SHP77 treated with DMSO at 0.1 percent for 48 hours (cell line): ENCODE results near the gene TDRD12.

Experiments used
- DNase-seq: peaks from one replicate; lab custom pipeline; 2025; lab: John Stamatoyannopoulos, UW

Gene TDRD12, protein sequence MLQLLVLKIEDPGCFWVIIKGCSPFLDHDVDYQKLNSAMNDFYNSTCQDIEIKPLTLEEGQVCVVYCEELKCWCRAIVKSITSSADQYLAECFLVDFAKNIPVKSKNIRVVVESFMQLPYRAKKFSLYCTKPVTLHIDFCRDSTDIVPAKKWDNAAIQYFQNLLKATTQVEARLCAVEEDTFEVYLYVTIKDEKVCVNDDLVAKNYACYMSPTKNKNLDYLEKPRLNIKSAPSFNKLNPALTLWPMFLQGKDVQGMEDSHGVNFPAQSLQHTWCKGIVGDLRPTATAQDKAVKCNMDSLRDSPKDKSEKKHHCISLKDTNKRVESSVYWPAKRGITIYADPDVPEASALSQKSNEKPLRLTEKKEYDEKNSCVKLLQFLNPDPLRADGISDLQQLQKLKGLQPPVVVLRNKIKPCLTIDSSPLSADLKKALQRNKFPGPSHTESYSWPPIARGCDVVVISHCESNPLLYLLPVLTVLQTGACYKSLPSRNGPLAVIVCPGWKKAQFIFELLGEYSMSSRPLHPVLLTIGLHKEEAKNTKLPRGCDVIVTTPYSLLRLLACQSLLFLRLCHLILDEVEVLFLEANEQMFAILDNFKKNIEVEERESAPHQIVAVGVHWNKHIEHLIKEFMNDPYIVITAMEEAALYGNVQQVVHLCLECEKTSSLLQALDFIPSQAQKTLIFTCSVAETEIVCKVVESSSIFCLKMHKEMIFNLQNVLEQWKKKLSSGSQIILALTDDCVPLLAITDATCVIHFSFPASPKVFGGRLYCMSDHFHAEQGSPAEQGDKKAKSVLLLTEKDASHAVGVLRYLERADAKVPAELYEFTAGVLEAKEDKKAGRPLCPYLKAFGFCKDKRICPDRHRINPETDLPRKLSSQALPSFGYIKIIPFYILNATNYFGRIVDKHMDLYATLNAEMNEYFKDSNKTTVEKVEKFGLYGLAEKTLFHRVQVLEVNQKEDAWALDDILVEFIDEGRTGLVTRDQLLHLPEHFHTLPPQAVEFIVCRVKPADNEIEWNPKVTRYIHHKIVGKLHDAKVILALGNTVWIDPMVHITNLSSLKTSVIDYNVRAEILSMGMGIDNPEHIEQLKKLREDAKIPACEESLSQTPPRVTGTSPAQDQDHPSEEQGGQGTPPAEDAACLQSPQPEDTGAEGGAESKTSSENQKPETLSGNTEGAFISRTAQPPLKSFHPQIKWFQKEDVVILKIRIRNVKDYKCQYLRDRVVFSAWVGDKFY (N-terminal part only)

DNA sequence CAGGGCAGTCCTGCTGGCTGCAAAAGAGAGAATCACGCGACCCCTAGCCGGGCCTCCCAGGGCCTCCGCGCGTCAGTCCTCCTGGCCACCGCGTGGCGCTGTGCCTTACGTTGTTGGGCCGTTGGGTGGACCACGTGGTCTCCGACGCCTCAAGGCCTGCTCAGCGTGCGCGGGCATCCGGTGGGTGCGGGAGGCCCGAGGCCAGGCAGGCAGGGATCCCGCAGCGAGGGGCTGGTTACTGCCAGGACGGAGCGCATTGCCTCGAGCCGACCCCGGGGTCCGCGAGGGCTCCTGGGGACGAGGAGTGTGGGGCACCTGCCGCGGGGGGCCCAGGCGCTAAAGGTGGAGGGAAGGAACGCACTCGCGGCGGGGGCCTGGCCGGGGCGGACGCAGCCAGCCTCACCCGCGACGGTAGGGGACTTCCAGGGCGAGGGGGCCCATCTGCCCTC, at the start of gene TDRD12:
TDRD12 (plus strand) TSS at position 157 of the 449 bp plus-strand sequence. CDS start 306 bp downstream, outside the sequence.
- no peak for DNase-seq

DNA sequence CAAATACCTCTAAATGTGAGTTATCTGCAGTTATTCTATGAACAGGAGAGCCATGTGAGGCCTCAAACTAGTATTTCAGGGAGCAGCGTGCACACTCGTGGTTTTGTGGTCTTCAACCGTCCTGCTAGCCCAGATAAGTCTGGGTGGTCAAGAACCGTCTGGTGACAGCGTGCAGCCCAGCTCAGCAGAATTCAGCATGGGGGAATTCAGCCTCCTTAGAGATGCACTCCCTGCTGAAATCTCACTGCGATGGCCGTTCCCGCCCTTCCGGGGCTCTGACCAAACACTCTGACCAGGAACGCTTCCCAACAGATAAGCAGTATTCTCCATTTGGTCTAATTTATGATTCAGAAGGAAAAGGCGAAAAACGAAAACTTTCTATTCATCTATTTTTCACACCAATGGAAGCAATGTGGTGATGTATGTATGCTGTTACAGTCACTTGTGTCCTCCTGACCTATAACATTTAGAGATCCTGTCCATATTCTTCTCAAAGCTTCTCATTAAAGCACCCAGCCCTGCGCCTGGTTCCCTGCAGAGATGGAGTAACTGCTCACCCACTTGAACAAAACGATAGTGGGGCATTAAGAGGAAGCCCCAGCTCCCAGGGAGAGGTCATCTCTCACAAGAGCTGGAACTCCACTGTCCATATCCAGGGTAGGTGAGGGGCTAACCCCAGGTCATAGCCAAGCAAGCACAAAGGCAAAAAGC, 47.5 kb upstream of the TDRD12 start:
- DNase-seq: no peak

DNA sequence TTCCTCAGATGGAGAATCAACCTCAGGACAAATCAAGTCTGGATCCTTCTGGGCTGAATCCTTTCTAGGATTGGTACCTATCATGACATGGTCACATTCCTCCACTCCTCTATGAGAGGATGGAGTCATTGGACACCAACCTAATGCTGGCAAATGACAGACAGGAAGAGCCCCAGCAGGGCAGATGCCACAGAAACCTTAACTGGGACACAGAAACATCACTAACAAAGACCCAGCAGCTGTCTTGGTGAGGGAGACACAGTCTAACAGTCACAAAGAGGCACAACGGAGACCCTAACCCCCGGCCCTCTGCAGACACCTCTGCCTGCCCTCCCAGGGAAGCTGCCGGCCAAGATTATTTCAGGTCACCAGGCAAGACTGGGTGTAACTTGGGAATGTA, 46.7 kb upstream of the TDRD12 start:
- DNase-seq: no peak

DNA sequence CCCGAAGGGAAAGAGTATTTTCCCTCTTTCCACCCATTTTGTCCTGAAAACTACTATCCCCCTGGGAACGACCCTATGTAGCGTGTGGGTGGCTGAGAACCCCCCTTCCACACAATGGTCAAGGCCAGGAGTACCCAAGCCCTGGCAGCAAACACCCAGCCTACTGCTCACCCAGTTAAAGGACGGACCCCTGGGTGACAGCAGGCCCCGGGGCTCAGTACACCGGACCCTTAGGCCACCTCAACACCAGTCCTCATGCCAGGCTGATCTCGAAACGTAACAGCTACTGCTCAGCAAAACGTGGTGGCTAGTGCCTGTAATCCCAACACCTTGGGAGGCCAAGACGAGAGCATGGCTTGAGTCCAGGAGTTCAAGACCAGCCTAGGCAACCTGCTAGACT, 46.0 kb upstream of the TDRD12 start:
- no peak for DNase-seq

DNA sequence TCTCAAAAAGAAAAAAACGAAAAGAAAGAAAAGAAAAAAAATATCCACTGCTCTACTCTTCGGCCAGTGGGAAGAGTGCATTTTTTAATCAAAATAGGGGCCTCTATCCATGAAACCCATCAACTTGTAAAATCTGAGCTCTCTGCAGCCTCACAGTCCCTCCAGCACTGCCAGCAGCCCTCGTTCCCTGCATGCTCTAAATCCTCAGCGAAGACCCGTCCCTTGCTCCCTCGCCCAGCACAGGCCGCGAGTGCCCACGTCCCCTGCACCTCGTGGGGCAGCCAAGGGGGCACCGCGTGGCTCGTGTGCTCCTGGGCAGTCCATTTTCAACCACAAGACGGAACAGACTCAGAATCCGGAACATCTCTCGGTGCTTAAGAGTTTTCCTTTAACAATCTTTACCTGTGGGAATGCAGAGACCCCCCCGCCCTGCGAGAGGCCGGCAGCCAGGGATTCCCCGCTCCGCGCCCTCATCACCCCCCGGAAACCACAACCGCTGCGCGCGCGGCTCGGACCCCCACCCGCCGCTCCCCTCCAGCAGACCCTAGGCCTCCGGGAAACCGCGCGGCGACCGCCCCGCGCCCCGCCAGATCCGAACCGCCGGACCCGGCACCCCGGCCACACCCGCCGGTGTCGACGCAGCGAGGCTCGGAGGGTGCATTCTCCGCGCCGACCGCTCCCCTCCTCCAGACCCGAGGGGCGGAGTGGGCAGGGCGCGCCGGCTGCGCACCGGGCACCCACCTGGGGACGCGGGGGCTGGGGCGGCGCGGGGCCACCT, 45.2 kb upstream of the TDRD12 start:
- DNase-seq: no peak

DNA sequence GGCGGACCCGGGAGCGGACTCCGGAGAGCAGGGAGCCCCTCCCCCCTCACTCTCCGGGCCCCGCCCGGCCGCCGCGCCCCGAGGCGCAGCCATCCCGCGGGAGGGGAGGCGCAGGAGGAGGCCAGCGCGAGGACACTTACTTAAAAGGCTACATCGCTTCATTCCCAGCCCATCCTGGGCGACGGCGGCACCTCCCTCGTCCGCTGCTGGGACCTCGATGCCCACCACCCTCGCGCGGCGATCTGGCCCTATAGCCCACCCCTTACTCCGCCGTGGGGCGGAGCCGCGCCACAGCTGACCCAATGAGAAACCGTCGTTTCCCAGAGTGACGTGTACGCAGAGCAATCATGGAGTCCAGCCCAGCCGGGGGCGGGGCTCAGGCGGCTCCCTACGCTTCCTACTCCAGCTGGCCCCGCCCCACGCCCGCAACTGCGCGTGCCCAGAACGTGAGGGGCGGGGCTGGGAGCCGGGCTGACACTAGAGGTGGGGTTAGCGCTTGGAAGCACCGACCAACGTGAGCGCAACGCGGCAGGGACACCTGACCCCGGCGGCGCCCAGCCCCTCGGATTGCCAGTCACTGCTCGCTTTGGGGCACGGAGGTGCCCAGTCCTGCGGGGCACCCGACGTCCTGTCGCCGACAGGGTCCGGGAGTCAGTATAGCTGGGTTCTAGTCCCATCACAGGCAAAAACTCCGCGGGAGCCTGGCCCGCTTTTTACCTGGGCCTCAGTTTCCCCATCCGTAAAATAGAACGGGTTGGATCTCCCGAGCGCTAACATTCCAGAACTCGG, 44.4 kb upstream of the TDRD12 start, which contains the start of gene ANKRD27:
ANKRD27 (minus strand) TSS at position 250 of the 789 bp plus-strand sequence. CDS start 16,165 bp downstream, outside the sequence.
- peak; percentile 86 for DNase-seq

DNA sequence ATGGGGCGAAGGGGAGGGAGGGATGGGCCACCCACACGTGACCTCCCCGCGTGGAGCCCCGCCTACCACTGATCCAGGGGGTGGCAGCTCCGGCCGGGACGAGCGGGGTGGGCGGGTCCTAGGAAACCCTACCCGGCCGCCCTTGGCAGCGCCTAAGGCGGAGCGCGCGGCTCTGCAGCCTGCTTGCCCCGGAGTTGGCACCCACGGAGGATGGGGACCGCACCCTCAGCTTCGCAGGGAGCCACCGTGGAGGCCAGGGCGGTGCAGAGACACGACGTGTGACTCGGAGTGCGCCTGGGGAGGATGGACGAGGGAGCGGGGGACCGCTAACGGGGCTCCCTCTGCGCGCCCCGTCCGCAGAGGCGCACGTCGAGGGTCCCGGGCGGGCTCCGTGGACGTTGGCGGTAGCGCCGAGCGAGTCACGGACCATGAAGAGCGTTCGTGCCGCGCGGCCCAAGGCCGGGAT, 43.8 kb upstream of the TDRD12 start, which contains the start of gene RGS9BP:
RGS9BP (plus strand) TSS at position 129 of the 466 bp plus-strand sequence. CDS start 416 bp downstream, outside the sequence.
- DNase-seq: no peak

DNA sequence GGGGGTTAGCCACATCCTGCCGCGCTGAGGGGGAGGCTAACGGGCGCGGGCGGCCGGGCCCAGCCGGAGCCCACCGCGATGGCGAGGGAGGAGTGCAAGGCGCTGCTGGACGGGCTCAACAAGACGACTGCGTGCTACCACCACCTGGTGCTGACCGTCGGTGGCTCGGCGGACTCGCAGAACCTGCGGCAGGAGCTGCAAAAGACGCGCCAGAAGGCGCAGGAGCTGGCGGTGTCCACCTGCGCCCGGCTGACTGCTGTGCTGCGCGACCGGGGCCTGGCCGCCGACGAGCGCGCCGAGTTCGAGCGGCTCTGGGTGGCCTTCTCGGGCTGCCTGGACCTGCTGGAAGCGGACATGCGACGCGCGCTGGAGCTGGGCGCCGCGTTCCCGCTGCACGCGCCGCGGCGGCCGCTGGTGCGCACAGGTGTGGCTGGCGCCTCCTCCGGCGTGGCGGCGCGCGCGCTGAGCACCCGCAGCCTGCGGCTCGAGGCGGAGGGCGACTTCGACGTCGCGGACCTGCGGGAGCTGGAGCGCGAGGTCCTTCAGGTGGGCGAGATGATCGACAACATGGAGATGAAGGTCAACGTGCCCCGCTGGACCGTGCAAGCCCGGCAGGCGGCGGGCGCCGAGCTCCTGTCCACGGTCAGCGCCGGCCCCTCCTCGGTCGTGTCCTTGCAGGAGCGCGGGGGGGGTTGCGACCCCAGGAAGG, 43.2 kb upstream of the TDRD12 start:
- no peak for DNase-seq

DNA sequence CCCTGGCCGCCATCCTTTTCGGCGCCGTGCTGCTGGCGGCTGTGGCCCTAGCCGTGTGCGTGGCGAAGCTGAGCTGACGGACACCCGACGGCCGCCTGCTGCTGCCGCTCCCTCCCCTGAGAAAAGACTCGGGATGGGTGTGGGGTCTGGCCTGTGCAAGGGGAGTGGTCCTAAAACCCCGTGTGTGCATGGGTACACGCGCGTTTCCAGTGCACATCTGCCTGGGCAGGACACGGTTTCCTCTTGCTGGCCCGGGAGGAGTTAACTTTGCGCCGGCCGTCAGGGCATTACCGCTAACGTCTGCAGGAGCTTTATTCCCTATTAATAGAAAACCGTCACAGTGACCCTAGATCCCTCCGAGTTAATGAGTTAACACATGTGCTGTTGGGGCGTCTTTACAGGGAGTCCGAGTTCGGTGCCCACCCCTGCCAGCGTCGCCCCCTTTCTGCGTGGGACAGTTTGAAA, 42.6 kb upstream of the TDRD12 start:
- no peak for DNase-seq

DNA sequence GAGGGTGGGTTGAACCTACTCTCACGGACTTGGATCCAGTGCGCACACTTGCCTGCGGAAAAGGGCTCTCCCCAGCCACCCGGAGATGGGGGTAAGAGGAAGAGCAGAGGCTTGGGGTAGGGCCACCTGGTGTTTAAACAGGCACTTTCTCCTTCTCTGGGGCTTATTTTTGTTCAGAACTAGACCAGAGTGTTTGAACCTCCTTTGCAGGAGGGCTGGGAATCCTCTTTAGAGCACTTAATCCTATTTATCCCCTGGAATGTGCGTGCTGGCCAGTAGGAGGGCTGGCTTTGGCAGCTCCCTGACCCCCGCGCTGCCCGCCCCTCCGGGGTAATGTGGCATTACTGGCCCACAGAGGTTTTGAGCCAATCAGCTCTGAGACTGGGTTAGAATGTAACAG, 41.9 kb upstream of the TDRD12 start:
- DNase-seq: no peak

DNA sequence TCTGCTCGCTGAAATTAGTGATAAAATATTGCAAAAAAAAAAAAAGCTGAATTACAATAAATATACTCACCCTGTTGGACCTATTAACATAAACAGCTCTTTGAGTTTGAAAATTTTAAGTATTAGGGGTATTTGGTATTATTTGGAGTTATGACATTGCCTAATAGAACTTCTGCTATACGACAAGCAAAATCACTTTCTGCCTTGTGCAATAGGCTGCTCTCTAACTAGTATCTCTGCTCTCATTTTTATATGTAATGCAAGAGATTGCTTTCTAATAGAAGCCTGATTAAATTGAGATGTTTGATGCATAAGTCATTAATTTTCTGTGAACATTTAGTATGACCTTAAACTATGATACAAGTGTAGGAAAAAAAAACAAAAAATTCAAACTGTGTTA, 38.6 kb upstream of the TDRD12 start:
- no peak for DNase-seq

DNA sequence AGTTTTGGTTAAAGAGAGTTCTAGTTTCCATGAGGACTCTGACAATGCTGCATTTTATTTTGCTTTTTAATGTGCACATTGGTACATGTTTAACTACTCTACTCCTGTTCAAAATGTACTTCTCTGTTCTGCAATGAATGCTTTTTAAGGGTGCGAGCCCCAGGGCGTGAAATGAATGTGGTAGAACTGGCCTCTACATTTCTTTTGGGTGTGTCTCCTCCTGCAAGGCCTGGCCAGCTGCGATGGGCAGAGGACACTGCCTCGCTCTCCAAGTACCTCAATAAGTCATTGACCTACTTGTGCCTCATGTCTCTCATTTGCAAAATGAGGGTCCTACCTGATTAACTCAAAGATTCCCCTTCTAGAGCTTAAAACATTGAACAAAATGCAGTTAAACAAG, 37.2 kb upstream of the TDRD12 start:
- no peak for DNase-seq

DNA sequence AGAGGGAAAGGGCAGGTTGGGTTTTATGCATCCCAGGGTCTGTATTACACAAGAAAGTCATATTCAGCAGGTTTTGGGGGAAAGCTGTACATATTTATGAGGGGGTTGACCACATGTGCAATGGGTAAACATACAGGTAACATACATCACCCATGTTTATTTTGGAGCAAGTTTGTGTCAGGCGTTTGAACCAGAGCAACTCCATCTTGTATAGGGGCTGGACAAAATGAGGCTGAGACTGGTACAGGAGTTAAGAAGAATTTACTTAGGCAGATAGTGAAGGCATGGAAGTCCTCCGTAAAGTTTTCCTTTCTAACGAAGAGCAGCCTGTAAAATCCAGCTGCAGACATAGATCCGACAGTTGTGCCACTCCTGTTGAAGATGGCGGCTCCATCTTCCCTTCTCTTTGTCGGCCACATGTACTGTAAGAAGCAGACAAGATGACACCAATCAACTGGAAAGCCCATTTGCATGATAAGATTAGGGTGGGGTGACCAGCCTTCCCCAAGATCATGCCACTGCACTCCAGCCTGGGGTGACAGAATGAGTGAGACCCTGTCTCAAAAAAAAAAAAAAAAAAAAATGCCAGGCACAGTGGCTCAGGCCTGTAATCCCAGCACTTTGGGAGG, 32.6 kb upstream of the TDRD12 start:
- no peak for DNase-seq

DNA sequence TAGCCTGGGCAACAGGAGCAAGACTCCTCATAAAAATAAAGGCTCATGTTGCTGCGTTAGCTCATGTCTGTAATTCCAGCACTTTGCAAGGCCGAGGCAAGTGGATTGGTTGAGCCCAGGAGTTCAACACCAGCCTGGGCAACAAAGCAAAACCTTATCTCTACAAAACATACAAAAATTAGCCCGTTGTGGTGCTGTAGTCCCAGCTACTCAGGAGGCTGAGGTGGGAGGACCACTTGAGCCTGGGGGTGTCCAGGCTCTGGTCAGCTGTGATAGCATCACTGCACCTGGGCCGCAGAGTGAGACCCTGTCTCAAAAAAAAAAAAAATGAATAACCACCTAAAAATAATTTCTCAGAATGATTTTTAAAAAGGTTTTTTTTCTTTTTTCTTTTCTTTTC, 31.9 kb upstream of the TDRD12 start:
- DNase-seq: no peak

DNA sequence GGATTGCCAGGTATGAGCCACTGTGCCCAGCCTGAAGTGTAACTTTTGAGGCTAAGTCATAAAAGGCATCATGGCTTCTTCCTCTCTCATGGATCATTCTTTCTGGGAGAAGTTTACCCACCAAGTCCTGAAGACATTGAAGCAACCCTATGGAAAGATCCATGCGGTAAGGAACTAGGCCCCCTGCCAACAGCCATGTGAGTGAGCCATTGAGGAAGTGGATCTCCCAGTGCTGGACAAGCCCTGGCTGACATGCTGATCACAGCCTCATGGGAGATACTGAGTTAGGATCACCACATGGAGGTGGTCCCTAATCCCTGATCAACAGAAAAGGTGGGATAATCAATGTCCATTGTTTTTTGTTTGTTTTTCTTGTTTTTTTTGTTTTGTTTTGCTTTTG, 31.3 kb upstream of the TDRD12 start:
- no peak for DNase-seq

DNA sequence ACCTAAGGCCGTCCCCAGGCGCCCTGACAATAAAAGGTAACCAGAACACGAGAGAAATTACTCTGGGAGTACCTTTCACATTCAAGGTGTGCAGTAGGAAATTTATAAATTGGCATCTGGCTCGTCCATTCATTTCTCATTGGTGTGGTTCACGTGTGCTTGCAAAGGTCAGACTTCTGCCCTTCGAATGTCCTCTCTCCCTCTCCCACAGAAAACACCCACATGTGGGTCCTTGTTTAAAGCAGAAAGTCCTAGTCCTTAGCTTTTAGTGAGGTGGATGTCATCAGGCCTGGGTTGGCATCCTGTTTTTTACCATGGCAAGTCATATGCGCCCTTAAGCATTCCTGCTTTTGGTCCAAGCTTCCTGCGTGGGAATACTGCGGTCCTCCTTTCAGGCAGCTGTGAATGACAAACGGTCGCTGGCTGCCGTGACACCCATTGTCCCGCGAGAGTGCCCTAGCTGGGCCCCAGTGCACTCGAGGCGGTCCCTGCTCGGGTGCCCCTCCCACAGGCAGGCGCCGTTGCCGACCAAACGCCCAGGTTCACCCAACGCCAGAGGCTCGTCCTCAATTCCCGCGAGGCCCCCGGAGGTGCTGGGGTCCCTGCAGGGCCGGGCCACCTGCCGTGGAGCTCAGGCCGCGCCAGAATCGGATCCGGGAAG, 28.1 kb upstream of the TDRD12 start, which contains the start of gene NUDT19:
NUDT19 (plus strand) TSS at position 531 of the 661 bp plus-strand sequence. CDS start 140 bp downstream, outside the sequence.
- DNase-seq: peak; percentile 88

DNA sequence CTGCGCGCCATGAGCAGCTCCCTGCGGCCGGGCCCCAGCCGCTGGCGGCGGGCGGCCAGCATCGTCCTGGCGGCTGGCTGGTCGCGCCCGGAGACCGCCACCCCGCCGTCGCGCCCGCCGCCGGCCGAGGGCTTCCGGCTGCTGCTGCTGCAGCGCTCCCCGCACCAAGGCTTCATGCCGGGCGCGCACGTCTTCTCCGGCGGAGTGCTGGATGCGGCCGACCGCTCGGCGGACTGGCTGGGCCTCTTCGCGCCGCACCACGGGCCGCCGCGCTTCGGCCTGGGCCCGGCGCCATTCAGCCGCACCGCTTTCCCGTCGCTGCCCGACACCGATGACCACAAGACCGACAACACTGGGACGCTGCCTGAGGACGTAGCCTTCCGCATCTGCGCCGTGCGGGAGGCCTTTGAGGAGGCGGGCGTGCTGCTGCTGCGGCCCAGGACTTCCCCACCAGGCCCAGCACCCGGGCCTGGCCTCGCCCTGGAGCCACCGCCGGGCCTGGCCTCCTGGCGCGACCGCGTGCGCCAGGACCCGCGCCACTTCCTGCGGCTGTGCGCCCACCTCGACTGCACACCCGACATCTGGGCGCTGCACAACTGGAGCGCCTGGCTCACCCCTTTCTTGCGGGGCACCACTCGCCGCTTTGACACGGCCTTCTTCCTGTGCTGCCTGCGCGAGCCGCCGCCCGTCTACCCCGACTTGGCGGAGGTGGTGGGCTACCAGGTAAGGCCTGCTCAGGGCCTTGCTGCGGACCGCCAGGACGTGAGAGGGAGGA, 27.4 kb upstream of the TDRD12 start:
- no peak for DNase-seq
